ENCODE data around the gene ENKD1.
A peak's percentile ranks its signal among the peaks of the same experiment; 100 is the strongest.

The ENKD1 gene

GRCh38 chr16:67653128-67653788 is 13.3 kb downstream of the ENKD1 start:
- FAIRE-seq: no peak
- DNase-seq (ENCODE audit: extremely low spot score, insufficient read length, low read depth): no peak

- no peak for DNase-seq (ENCODE audit: extremely low spot score, insufficient read length, low read depth)
- no peak for FAIRE-seq
Observed at GRCh38 chr16:67652578-67653127, 13.9 kb downstream of the ENKD1 start.

- no peak for DNase-seq (ENCODE audit: extremely low spot score, insufficient read length, low read depth)
- FAIRE-seq: no peak
Observed at GRCh38 chr16:67651847-67652246, 14.7 kb downstream of the ENKD1 start.

- FAIRE-seq: no peak
- DNase-seq (ENCODE audit: extremely low spot score, insufficient read length, low read depth): no peak
Observed at GRCh38 chr16:67651039-67651438, 15.5 kb downstream of the ENKD1 start.

GRCh38 chr16:67650023-67650422 is 16.5 kb downstream of the ENKD1 start:
- DNase-seq (ENCODE audit: extremely low spot score, insufficient read length, low read depth) (no peak), FAIRE-seq (no peak)

GRCh38 chr16:67649494-67649931 is 17.0 kb downstream of the ENKD1 start:
- FAIRE-seq: no peak
- no peak for DNase-seq (ENCODE audit: extremely low spot score, insufficient read length, low read depth)

- DNase-seq (ENCODE audit: extremely low spot score, insufficient read length, low read depth): no peak
- no peak for FAIRE-seq
Observed at GRCh38 chr16:67648764-67649407, 17.7 kb downstream of the ENKD1 start.

- DNase-seq (ENCODE audit: extremely low spot score, insufficient read length, low read depth): no peak
- FAIRE-seq: no peak
Observed at GRCh38 chr16:67648088-67648763, 18.3 kb downstream of the ENKD1 start.

GRCh38 chr16:67647681-67648080 is 18.9 kb downstream of the ENKD1 start:
- DNase-seq (ENCODE audit: extremely low spot score, insufficient read length, low read depth): no peak

GRCh38 chr16:67647111-67647651 is 19.4 kb downstream of the ENKD1 start:
- FAIRE-seq: no peak
- no peak for DNase-seq (ENCODE audit: extremely low spot score, insufficient read length, low read depth)

More at GRCh38 chr16:67647681-67648080, 18.9 kb downstream of the ENKD1 start:
- FAIRE-seq: no peak

GRCh38 chr16:67645397-67646121 is 21.0 kb downstream of the ENKD1 start:
- FAIRE-seq (no peak), DNase-seq (ENCODE audit: extremely low spot score, insufficient read length, low read depth) (no peak)

GRCh38 chr16:67644038-67644437 is 22.5 kb downstream of the ENKD1 start:
- FAIRE-seq (peak; percentile 21), DNase-seq (ENCODE audit: extremely low spot score, insufficient read length, low read depth) (no peak)

GRCh38 chr16:67641779-67642708 is 24.5 kb downstream of the ENKD1 start:
- FAIRE-seq (no peak), DNase-seq (ENCODE audit: extremely low spot score, insufficient read length, low read depth) (no peak)

GRCh38 chr16:67637625-67638024 is 28.9 kb downstream of the ENKD1 start:
- DNase-seq (ENCODE audit: extremely low spot score, insufficient read length, low read depth) (no peak), FAIRE-seq (no peak)

GRCh38 chr16:67636713-67637112 is 29.8 kb downstream of the ENKD1 start:
- no peak for DNase-seq (ENCODE audit: extremely low spot score, insufficient read length, low read depth)
- no peak for FAIRE-seq

GRCh38 chr16:67632415-67633172 is 34.0 kb downstream of the ENKD1 start:
- DNase-seq (ENCODE audit: extremely low spot score, insufficient read length, low read depth) (no peak), FAIRE-seq (no peak)

- no peak for DNase-seq (ENCODE audit: extremely low spot score, insufficient read length, low read depth)
- no peak for FAIRE-seq
Observed at GRCh38 chr16:67628216-67628615, 38.3 kb downstream of the ENKD1 start.

GRCh38 chr16:67613808-67614207 is 52.7 kb downstream of the ENKD1 start:
- no peak for DNase-seq (ENCODE audit: extremely low spot score, insufficient read length, low read depth)
- no peak for FAIRE-seq

All from GM18507 (cell line).